Measurements from ENCODE around the gene SLC16A4.
A peak's percentile ranks its signal among the peaks of the same experiment; 100 is the strongest.
"Not testable (repeated sequence)": the region's sequence is repeated elsewhere in the genome, so short reads cannot be mapped to it uniquely, and the experiment has no call there.

SLC16A4 gene

GRCh38 chr1:110390692-110391245 is at the start of gene SLC16A4:
SLC16A4 (minus strand) TSS chr1:110391026; CDS start chr1:110389323, 1,703 bp downstream.
- H3K4me3 ChIP-seq (ENCODE audit: low read length) = peak within 1 kb of the TSS; percentile 2
- no peaks in the 10 kb centered on the region for H3K27me3 ChIP-seq (ENCODE audit: control insufficient read depth, insufficient read depth, low read length)
- no peaks in the 10 kb centered on the region for H3K36me3 ChIP-seq (ENCODE audit: control insufficient read depth, insufficient read depth, low read length)
- H3K9ac ChIP-seq (ENCODE audit: low read length) = no peak within 1 kb of the TSS
- no peaks in the 10 kb centered on the region for H3K4me1 ChIP-seq (ENCODE audit: control insufficient read depth, insufficient read depth, low read length)
- H3K27ac ChIP-seq (ENCODE audit: low read depth, low read length) = peak within 1 kb of the TSS; percentile 51

GRCh38 chr1:110439873-110440272 is 49.0 kb upstream of the SLC16A4 start:
- not testable (repeated sequence) for H3K4me3 ChIP-seq (ENCODE audit: low read length); H3K9ac ChIP-seq (ENCODE audit: low read length); H3K27me3 ChIP-seq (ENCODE audit: control insufficient read depth, insufficient read depth, low read length); H3K36me3 ChIP-seq (ENCODE audit: control insufficient read depth, insufficient read depth, low read length); H3K4me1 ChIP-seq (ENCODE audit: control insufficient read depth, insufficient read depth, low read length); H3K27ac ChIP-seq (ENCODE audit: low read depth, low read length)

- Histone ChIP-seq H3K27ac (ENCODE audit: low read depth, low read length) (no peak overlapping the region), H3K4me3 (ENCODE audit: low read length) (no peak overlapping the region), H3K27me3 (ENCODE audit: control insufficient read depth, insufficient read depth, low read length) (no peaks in the 10 kb centered on the region), H3K9ac (ENCODE audit: low read length) (no peak overlapping the region), H3K36me3 (ENCODE audit: control insufficient read depth, insufficient read depth, low read length) (no peaks in the 10 kb centered on the region), H3K4me1 (ENCODE audit: control insufficient read depth, insufficient read depth, low read length) (no peaks in the 10 kb centered on the region)
Observed at GRCh38 chr1:110438893-110439292, 48.1 kb upstream of the SLC16A4 start.

- H3K36me3 ChIP-seq (ENCODE audit: control insufficient read depth, insufficient read depth, low read length); H3K27ac ChIP-seq (ENCODE audit: low read depth, low read length); H3K27me3 ChIP-seq (ENCODE audit: control insufficient read depth, insufficient read depth, low read length); H3K9ac ChIP-seq (ENCODE audit: low read length); H3K4me3 ChIP-seq (ENCODE audit: low read length); H3K4me1 ChIP-seq (ENCODE audit: control insufficient read depth, insufficient read depth, low read length): not testable (repeated sequence)
Observed at GRCh38 chr1:110437645-110438299, 46.9 kb upstream of the SLC16A4 start.

GRCh38 chr1:110436635-110437034 is 45.8 kb upstream of the SLC16A4 start:
- H3K4me1 ChIP-seq (ENCODE audit: control insufficient read depth, insufficient read depth, low read length) = no peaks in the 10 kb centered on the region
- H3K9ac ChIP-seq (ENCODE audit: low read length) = no peak overlapping the region
- no peak overlapping the region for H3K4me3 ChIP-seq (ENCODE audit: low read length)
- H3K27me3 ChIP-seq (ENCODE audit: control insufficient read depth, insufficient read depth, low read length) = no peaks in the 10 kb centered on the region
- H3K27ac ChIP-seq (ENCODE audit: low read depth, low read length) = no peak overlapping the region
- no peaks in the 10 kb centered on the region for H3K36me3 ChIP-seq (ENCODE audit: control insufficient read depth, insufficient read depth, low read length)

- no peak overlapping the region for H3K4me3 ChIP-seq (ENCODE audit: low read length)
Observed at GRCh38 chr1:110434946-110435345, 44.1 kb upstream of the SLC16A4 start.

GRCh38 chr1:110433803-110434202 is 43.0 kb upstream of the SLC16A4 start:
- no peak overlapping the region for H3K27ac ChIP-seq (ENCODE audit: low read depth, low read length)
- H3K27me3 ChIP-seq (ENCODE audit: control insufficient read depth, insufficient read depth, low read length) = no peaks in the 10 kb centered on the region

More at GRCh38 chr1:110434946-110435345, 44.1 kb upstream of the SLC16A4 start:
- Histone ChIP-seq H3K4me1 (ENCODE audit: control insufficient read depth, insufficient read depth, low read length) (no peaks in the 10 kb centered on the region), H3K27ac (ENCODE audit: low read depth, low read length) (no peak overlapping the region), H3K36me3 (ENCODE audit: control insufficient read depth, insufficient read depth, low read length) (no peaks in the 10 kb centered on the region), H3K9ac (ENCODE audit: low read length) (no peak overlapping the region), H3K27me3 (ENCODE audit: control insufficient read depth, insufficient read depth, low read length) (no peaks in the 10 kb centered on the region)

GRCh38 chr1:110433213-110433612 is 42.4 kb upstream of the SLC16A4 start:
- H3K4me1 ChIP-seq (ENCODE audit: control insufficient read depth, insufficient read depth, low read length) = no peaks in the 10 kb centered on the region
- no peaks in the 10 kb centered on the region for H3K27me3 ChIP-seq (ENCODE audit: control insufficient read depth, insufficient read depth, low read length)
- no peak overlapping the region for H3K4me3 ChIP-seq (ENCODE audit: low read length)
- no peaks in the 10 kb centered on the region for H3K36me3 ChIP-seq (ENCODE audit: control insufficient read depth, insufficient read depth, low read length)
- H3K9ac ChIP-seq (ENCODE audit: low read length) = no peak overlapping the region
- no peak overlapping the region for H3K27ac ChIP-seq (ENCODE audit: low read depth, low read length)

More at GRCh38 chr1:110433803-110434202, 43.0 kb upstream of the SLC16A4 start:
- no peaks in the 10 kb centered on the region for H3K4me1 ChIP-seq (ENCODE audit: control insufficient read depth, insufficient read depth, low read length)
- H3K4me3 ChIP-seq (ENCODE audit: low read length) = no peak overlapping the region
- no peak overlapping the region for H3K9ac ChIP-seq (ENCODE audit: low read length)
- no peaks in the 10 kb centered on the region for H3K36me3 ChIP-seq (ENCODE audit: control insufficient read depth, insufficient read depth, low read length)

- H3K27me3 ChIP-seq (ENCODE audit: control insufficient read depth, insufficient read depth, low read length) = no peaks in the 10 kb centered on the region
- H3K9ac ChIP-seq (ENCODE audit: low read length) = no peak overlapping the region
- no peaks in the 10 kb centered on the region for H3K4me1 ChIP-seq (ENCODE audit: control insufficient read depth, insufficient read depth, low read length)
- no peak overlapping the region for H3K4me3 ChIP-seq (ENCODE audit: low read length)
- no peaks in the 10 kb centered on the region for H3K36me3 ChIP-seq (ENCODE audit: control insufficient read depth, insufficient read depth, low read length)
- no peak overlapping the region for H3K27ac ChIP-seq (ENCODE audit: low read depth, low read length)
Observed at GRCh38 chr1:110430901-110431300, 40.1 kb upstream of the SLC16A4 start.

GRCh38 chr1:110430366-110430765 is 39.5 kb upstream of the SLC16A4 start:
- Histone ChIP-seq H3K36me3 (ENCODE audit: control insufficient read depth, insufficient read depth, low read length) (no peaks in the 10 kb centered on the region), H3K4me3 (ENCODE audit: low read length) (no peak overlapping the region), H3K4me1 (ENCODE audit: control insufficient read depth, insufficient read depth, low read length) (no peaks in the 10 kb centered on the region), H3K27ac (ENCODE audit: low read depth, low read length) (no peak overlapping the region), H3K27me3 (ENCODE audit: control insufficient read depth, insufficient read depth, low read length) (no peaks in the 10 kb centered on the region), H3K9ac (ENCODE audit: low read length) (no peak overlapping the region)

GRCh38 chr1:110428946-110429345 is 38.1 kb upstream of the SLC16A4 start:
- H3K27me3 ChIP-seq (ENCODE audit: control insufficient read depth, insufficient read depth, low read length) = no peaks in the 10 kb centered on the region
- H3K4me1 ChIP-seq (ENCODE audit: control insufficient read depth, insufficient read depth, low read length) = no peaks in the 10 kb centered on the region
- H3K4me3 ChIP-seq (ENCODE audit: low read length) = no peak overlapping the region
- H3K9ac ChIP-seq (ENCODE audit: low read length) = no peak overlapping the region
- no peak overlapping the region for H3K27ac ChIP-seq (ENCODE audit: low read depth, low read length)
- H3K36me3 ChIP-seq (ENCODE audit: control insufficient read depth, insufficient read depth, low read length) = no peaks in the 10 kb centered on the region

GRCh38 chr1:110426854-110427253 is 36.0 kb upstream of the SLC16A4 start:
- Histone ChIP-seq H3K36me3 (ENCODE audit: control insufficient read depth, insufficient read depth, low read length) (no peaks in the 10 kb centered on the region), H3K4me3 (ENCODE audit: low read length) (no peak overlapping the region), H3K9ac (ENCODE audit: low read length) (no peak overlapping the region), H3K27ac (ENCODE audit: low read depth, low read length) (no peak overlapping the region), H3K27me3 (ENCODE audit: control insufficient read depth, insufficient read depth, low read length) (no peaks in the 10 kb centered on the region), H3K4me1 (ENCODE audit: control insufficient read depth, insufficient read depth, low read length) (no peaks in the 10 kb centered on the region)

GRCh38 chr1:110425612-110426152 is 34.9 kb upstream of the SLC16A4 start:
- Histone ChIP-seq H3K36me3 (ENCODE audit: control insufficient read depth, insufficient read depth, low read length) (no peaks in the 10 kb centered on the region), H3K4me1 (ENCODE audit: control insufficient read depth, insufficient read depth, low read length) (no peaks in the 10 kb centered on the region), H3K27ac (ENCODE audit: low read depth, low read length) (no peak overlapping the region), H3K27me3 (ENCODE audit: control insufficient read depth, insufficient read depth, low read length) (no peaks in the 10 kb centered on the region), H3K4me3 (ENCODE audit: low read length) (no peak overlapping the region), H3K9ac (ENCODE audit: low read length) (no peak overlapping the region)
